ENCODE data around the gene RAP2A. TPM values are rescaled to one million over a fixed set of nuclear protein-coding genes. Genes with fewer than 3 reads are reported as not detected.

The RAP2A gene
- total RNA-seq, 1 experiment from 2014 or later: 43.6 TPM

GRCh38 chr13:97506511-97506910, 72.5 kb downstream of the RAP2A start:
- BruUV-seq (replicated peaks): no TSS peak
- ChIA-PET CTCF (no interaction called here), POLR2A (ENCODE audit: low non-redundant PET) (no interaction called here)
- Histone ChIP-seq H3K4me1 (ENCODE audit: insufficient read depth, low read length, poor library complexity, severe bottlenecking) (peaks cover 4% of the 10 kb centered on the region), H3K4me3 (ENCODE audit: low read depth, low read length, poor library complexity, severe bottlenecking) (no peak overlapping the region), H3K27ac (ENCODE audit: low read depth, low read length, poor library complexity, severe bottlenecking) (no peak overlapping the region), H3K36me3 (ENCODE audit: insufficient read depth, low read length, poor library complexity, severe bottlenecking) (no peaks in the 10 kb centered on the region), H3K9me3 (ENCODE audit: low read depth, low read length, poor library complexity, severe bottlenecking) (peaks cover 4% of the 10 kb centered on the region), H3K27me3 (replicated peaks; ENCODE audit: insufficient read depth, low read depth, low read length, poor library complexity) (no peaks in the 10 kb centered on the region)
- TF ChIP-seq EZH2 (IDR thresholded peaks at IDR 0.05; ENCODE audit: borderline replicate concordance, low read depth, low read length, poor library complexity, severe bottlenecking) (no peak), CTCF (conservative IDR thresholded peaks at IDR 0.05; ENCODE audit: low read depth, low read length) (peak; percentile 25; the same call in 1 of the 2 replicates)
- intact Hi-C loops (cut with micrococcal nuclease; ENCODE audit: unreplicated experiment): no loop called here
- peak; percentile 68 for DNase-seq (ENCODE audit: low spot score)

DNA sequence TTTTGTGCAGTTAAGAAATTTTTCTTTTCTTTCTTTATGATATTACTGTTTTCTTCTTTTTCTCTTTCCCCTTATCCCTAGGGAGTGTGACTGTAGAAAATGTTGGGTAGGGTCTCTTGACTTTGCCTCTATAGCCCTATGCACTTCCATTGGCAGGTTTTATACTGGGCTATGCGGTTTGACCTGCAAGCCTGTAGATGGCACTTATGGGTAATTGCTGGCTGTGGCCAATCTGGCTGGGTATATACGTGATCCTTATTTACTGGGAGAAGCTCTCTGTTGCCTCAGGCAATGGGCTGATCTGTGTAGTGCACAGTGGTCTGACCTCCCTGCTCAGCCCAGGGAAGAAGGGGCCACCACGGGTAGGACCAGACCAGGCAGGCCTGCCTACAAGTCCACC, 78.8 kb downstream of the RAP2A start:
- Histone ChIP-seq H3K4me1 (ENCODE audit: insufficient read depth, low read length, poor library complexity, severe bottlenecking) (no peaks in the 10 kb centered on the region), H3K36me3 (ENCODE audit: insufficient read depth, low read length, poor library complexity, severe bottlenecking) (no peaks in the 10 kb centered on the region), H3K27ac (ENCODE audit: low read depth, low read length, poor library complexity, severe bottlenecking) (no peak overlapping the region), H3K27me3 (replicated peaks; ENCODE audit: insufficient read depth, low read depth, low read length, poor library complexity) (no peaks in the 10 kb centered on the region), H3K9me3 (ENCODE audit: low read depth, low read length, poor library complexity, severe bottlenecking) (peaks cover 10% of the 10 kb centered on the region), H3K4me3 (ENCODE audit: low read depth, low read length, poor library complexity, severe bottlenecking) (no peak overlapping the region)
- TF ChIP-seq EZH2 (IDR thresholded peaks at IDR 0.05; ENCODE audit: borderline replicate concordance, low read depth, low read length, poor library complexity, severe bottlenecking) (no peak), CTCF (conservative IDR thresholded peaks at IDR 0.05; ENCODE audit: low read depth, low read length) (0 out of 2 replicates have a peak, but pooled peaks have one; percentile 28)
- intact Hi-C loops (cut with micrococcal nuclease; ENCODE audit: unreplicated experiment): no loop called here
- no TSS peak for BruUV-seq (replicated peaks)
- ChIA-PET POLR2A (ENCODE audit: low non-redundant PET) (no interaction called here), CTCF (no interaction called here)
- DNase-seq (ENCODE audit: low spot score): no peak

DNA sequence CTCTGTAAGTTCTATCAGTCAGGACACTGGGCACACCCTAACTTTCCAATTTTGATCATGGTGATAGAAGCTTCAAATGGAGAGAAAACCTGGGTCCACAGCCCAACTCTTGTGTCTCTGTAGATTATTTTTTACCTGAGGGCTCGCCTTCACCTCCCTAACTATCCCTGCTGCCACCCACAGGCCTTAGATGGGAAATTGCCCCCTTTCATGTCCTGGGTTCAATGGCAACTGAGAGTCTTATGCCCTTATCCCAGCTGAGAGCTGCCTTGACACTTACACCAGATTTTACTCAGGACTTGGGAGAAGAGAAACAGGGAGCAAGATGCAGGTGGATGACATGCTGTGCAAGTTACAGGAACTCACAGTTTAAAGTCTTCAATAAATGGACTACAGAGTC, 81.7 kb downstream of the RAP2A start:
- no peak for TF ChIP-seq CTCF (conservative IDR thresholded peaks at IDR 0.05; ENCODE audit: low read depth, low read length)
- TF ChIP-seq EZH2 (IDR thresholded peaks at IDR 0.05; ENCODE audit: borderline replicate concordance, low read depth, low read length, poor library complexity, severe bottlenecking): no peak
- H3K4me3 ChIP-seq (ENCODE audit: low read depth, low read length, poor library complexity, severe bottlenecking): no peak overlapping the region
- ChIA-PET POLR2A (ENCODE audit: low non-redundant PET) (interaction anchor here (0.6 kb wide), 1 partner anchor 30 kb away, joined by 3 read pairs; no protein-coding TSS in a partner anchor), CTCF (no interaction called here)
- DNase-seq (ENCODE audit: low spot score): no peak
- intact Hi-C loops (cut with micrococcal nuclease; ENCODE audit: unreplicated experiment): no loop called here
- no TSS peak for BruUV-seq (replicated peaks)
- H3K27ac ChIP-seq (ENCODE audit: low read depth, low read length, poor library complexity, severe bottlenecking): no peak overlapping the region
- H3K36me3 ChIP-seq (ENCODE audit: insufficient read depth, low read length, poor library complexity, severe bottlenecking): no peaks in the 10 kb centered on the region
- H3K4me1 ChIP-seq (ENCODE audit: insufficient read depth, low read length, poor library complexity, severe bottlenecking): no peaks in the 10 kb centered on the region
- no peaks in the 10 kb centered on the region for H3K27me3 ChIP-seq (replicated peaks; ENCODE audit: insufficient read depth, low read depth, low read length, poor library complexity)
- H3K9me3 ChIP-seq (ENCODE audit: low read depth, low read length, poor library complexity, severe bottlenecking): peaks cover 7% of the 10 kb centered on the region
